ACHN (cell line): ENCODE results near the gene LPAR2.
A peak's percentile ranks its signal among the peaks of the same experiment; 100 is the strongest.
"Not testable (repeated sequence)": the region's sequence is repeated elsewhere in the genome, so short reads cannot be mapped to it uniquely, and the experiment has no call there.

Experiments used
- DNase-seq: peaks from one replicate; pipeline ENCODE4 v3.0.0-alpha.2; 2015
- in situ Hi-C: cut with HindIII; loops from 2 replicates; pipeline ENCODE4 v1.10.0; 2017; ENCODE audit warnings: low sequenced_read_pairs, low pct_ligation_motif_present, low pct_unique_long_range_greater_than_20kb

The LPAR2 gene

DNA sequence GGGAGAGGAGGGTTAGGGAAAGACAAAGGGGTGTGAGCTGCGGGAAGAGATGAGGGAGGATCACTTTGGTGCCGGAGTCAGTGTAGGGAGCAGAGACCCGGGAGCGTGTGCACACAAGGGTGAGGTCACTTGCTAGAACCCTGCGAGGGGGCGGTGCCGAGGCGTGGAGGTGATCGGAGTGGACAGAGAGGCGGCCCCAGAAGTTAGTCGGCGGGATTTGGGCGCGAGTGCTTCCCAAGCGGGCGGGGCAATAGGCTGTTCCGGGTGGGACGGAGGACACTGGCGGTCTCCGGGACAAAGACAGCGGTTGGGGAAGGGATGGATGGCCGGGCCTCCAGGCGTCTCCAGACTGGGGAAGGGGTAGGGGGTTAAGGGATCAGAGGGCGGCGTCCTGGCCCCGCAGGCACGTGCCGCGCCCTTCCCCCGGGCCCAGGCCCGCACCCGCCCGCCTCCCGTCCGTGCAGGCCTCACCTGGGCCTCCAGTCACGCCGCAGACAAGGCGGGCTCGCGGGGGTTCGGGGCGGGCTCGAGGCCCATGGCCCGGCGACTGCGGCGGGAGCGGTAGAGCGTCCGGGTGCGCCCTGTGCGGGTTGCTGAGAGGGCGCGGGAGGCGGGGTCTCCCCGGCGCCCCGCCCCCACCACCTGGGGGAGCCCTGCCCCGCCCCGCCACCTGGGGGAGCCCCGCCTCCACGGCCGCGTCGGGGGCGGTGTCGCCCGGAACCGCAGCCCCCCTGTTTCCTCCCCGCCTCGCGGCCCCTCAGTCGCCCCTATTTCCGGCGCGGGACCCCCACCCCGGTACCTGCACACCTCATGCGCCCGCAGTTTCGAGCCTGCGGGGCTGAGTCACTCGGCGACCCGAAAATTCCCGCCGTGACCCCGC lies at the start of gene LPAR2:
Gene LPAR2 (minus strand): TSS at position 600 of the 880 bp plus-strand sequence. CDS start 945 bp downstream, outside the sequence.
- in situ Hi-C loops = no loop called here
- DNase-seq = peak; percentile 32

DNA sequence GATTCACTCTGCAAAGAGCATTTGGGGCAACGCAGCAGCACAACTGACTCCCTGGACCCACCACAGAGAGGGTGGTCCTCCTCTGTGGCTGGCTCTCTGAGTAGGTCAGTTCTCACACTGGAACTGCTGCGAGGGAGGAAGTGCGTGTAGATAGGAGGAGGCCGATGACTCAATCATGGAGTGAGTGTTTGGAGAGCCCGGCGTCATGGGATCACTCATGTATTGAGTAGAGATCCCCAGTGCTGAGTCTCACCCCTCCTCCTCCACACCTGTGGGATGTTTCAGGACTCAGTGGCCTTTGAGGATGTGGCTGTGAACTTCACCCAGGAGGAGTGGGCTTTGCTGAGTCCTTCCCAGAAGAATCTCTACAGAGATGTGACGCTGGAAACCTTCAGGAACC lies 49.6 kb upstream of the LPAR2 start:
- no peak for DNase-seq
- in situ Hi-C loops = no loop called here

DNA sequence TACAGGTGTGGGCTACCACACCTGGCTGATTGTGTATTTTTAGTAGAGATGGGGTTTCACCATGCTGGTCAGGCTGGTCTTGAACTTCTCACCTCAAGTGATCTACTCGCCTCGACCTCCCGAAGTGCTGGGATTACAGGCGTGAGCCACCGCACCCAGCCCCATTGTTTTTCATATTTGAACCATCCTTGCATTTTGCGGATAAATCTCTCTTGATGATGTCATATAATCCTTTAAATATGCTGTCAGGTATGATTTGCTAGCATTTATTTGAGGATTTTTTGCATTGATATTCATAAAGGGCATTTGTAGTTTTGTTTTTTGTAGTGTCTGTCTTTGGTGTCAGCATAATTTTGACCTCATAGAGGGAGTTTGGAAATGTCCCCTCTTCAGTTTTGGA lies 46.3 kb upstream of the LPAR2 start:
- no peak for DNase-seq
- in situ Hi-C loops = no loop called here

DNA sequence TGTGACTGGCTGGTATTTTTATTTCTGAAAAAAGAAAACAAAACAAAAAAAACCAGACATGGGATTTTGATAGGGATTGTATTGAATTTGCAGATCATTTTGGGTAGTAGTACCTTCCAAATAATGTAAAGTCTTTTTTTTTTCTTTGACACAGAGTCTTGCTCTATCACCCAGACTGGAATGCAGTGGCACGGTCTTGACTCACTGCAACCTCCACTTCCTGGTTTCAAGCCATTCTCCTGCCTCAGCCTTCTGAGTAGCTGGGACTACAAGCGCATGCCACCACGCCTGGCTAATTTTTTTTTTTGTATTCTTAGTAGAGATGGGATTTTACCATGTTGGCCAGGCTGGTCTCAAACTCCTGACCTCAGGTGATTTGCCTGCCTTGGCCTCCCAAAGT lies 44.8 kb upstream of the LPAR2 start:
- in situ Hi-C loops = no loop called here
- no peak for DNase-seq

DNA sequence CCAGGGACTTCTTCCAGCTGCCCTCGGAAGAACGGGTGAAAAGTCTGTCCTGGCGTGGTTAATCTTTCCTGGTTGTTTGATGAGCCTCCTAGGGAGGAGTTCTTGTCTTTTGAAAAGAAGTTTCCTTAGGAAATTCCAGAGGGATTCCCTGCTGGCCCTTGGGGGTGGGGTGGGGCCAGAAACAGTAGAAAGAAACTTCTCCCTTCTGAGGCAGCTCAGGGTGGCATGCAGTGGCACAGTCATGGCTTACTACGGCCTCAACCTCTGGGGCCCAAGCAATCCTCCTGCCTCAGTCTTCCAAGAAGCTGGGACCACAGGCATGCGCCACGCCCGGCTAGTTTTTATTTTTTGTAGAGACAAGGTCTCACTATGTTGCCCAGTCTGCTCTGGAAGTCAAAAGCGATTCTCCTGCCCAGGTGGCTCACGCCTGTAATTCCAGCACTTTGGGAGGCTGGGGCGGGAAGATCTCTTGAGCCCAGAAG lies 42.1 kb upstream of the LPAR2 start:
- DNase-seq = no peak
- in situ Hi-C loops = no loop called here

DNA sequence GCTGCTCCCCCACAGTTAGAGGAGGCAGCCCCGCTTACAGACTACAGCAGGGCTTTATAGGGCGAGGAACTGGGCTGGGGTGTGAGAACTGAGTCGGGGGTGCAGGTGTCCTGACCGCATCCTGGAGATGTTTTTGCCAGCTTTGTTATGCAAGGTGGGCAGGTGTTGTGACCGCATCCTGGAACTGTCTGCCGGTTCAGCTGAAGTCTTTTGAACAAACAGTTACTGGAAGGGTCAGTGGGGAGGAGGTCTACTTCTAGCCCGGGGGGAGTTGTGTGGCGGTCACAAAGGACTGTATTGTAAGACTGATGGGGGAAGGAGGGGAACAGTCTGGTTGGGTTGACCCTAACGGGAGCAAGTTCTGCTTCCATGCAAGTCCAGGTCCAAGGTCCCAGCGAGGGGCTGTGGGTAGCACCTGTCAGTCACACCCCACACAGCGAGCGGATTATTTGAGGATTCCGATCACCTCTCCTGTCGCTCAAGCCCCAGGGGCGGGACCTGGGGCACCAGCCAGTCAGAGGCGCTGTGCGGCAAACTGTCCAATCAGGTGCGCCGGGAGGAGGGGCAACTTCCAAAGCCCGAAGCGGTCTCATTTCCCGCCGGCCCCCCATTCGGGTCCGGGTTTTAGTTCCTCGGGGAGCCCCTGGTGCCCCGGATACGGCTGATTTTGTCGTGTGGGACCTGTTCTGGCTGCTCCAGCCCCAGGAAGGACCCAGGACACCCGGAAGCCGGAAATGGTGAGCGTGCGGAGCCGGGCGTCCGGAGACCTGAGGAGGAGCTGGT lies 40.4 kb upstream of the LPAR2 start, which contains the start of gene ZNF101:
Gene ZNF101 (plus strand): TSS at position 610 of the 783 bp plus-strand sequence. CDS start 125 bp downstream, at position 735.
- in situ Hi-C loops = no loop called here
- DNase-seq = peak; percentile 90

DNA sequence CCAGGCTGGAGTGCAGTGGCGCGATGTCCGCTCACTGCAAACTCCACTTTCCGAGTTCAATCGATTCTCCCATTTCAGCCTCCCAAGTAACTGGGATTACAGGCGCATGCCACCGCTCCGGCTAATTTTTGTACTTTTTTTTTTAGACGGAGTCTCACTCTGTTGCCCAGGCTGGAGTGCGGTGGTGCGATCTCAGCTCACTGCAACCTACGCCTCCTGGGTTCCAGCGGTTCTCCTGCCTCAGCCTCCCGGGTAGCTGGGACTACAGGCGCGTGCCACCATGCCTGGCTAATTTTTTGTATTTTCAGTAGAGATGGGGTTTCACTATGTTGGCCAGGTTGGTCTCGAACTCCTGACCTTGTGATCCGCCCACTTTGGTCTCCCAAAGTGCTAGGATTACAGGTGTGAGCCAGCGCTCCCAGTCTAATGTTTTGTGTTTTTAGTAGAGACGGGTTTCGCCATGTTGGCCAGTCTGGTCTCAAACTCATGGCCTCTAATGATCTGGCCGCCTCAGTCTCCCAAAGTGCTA lies 37.5 kb upstream of the LPAR2 start:
- in situ Hi-C loops, DNase-seq: not testable (repeated sequence)

DNA sequence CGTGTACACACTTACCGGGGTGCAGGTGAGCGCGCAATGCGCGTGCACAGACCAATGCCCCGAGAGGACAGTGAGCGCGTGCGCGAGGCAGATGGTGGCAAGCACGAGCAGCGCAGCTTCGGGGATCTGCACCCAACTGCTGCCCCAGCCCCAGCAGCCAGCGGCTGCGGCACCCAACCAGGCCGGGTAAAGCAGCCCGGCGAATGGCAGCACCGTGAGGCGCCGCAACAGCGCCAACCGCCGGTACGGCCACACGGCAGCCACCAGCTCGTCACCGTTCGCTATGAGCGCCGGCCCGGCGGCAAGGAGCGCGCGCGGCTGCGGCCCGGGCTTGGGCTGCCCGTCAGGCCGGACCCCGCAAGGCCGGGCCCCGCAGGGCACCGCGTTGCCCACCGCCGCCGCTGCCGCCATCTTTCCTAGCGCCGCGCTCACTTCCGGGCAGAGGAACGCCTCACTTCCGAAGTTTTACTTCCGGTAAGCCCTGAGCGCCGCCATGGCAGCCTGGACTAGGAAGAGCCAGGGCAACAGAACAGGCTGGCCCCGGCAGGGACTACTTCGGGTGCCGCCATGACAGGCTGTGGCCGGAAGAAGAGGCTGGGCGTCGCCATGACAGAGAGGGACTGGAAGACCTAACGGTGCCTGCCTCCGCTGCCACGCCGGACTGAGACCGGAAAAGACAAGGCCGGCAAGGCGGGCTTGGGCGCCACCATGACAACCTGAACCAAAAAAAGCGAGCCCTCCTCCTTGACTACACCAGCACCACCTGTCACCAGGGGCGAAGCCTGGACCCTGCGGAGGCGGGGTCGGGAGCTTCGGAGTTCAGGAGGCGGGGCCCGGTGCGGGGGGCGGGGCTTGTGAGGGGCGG lies 35.5 kb upstream of the LPAR2 start, which contains the start of gene ATP13A1:
Gene ATP13A1 (minus strand): TSS at position 421 of the 865 bp plus-strand sequence. CDS start 10 bp downstream, at position 411.
- in situ Hi-C loops = no loop called here
- DNase-seq = peak; percentile 93

DNA sequence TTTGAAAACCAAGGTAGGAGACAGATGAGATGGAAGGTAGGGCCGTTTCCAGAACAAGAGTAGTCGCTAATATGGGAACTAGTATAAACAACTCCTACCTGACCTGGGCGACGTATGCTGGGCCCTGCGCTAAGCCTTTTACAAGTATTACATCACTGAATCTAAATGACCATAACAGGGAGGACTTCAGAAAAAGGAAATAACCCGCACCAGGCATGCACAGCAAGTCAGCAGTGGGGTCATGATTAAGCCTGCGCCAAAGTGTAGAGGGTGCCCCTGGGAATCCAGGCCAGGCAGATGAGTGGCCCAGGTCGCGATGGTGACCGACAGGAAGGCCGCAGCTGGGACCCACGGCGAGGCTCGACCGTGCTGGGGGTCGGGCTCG lies 34.8 kb upstream of the LPAR2 start:
- DNase-seq = no peak
- in situ Hi-C loops = no loop called here

DNA sequence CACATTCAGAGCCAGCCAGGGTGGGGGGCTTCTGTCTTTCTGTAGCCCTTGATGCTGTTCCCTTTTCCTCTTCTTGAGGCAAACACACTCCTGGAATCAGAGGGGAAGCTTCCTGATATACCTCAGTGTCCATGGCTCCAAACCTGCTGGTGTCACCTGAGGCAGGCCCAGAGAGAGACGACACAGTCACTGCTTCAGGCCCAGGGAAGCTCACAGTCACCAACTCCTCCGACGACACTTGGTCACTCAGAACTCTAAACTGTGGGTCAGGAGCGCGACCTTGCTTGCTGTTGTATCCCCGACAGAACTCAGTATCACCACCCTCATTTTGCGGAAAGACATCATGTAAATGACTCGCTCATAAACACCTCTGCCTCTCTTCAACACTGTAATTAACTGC lies 34.3 kb upstream of the LPAR2 start:
- DNase-seq = no peak
- in situ Hi-C loops = no loop called here

DNA sequence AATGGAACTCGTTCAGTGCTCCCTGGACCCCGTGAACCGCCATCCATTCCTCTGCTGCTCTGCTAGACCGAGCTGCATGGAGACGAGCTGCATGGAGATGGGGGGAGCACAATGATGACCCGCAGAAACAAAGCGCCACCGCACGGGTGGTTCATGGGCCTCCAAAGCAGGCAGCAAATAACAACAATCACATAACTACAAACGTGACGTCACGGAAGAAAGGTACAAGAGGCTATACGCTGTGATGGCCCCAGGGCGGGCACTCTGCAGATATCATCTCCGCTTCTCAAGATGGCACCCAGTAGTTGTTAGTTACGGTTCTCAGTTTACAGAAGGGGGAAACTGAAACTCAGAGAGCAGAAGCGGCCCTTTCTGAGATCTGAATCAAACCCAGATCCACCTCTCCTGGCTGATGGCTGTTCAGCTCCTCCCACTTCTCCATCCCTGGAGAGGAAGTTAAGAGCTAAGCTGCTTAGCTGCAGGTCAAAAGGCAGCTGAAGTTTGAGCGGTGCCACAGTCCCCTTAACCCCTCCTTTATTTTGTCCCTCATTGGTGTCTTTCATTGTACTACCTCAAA lies 33.7 kb upstream of the LPAR2 start:
- no peak for DNase-seq

DNA sequence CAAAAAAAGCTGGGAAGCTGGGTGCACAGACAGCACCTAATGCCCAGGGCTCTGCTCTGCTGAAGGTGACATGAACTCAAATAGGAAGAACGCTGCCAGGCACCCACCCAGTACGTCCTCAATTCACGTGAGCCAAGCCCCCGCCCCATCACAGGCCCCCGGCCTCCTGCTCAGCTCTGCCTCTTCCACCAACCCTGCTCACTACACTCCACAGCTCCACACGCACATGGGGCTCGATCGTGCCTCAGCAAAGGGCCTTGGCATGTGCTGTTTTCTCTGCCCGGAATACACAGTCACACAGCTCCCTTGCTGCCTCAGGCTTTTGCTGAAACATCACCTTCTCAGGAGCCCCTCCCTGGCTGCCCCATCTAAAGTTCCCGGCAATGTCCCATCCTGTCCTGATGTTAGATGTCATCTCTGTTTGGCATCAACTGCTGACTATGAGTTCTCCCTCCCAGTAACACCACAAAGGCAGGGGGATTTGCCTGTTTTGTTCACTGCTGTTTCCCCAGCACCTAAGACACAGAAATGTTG lies 33.2 kb upstream of the LPAR2 start:
- DNase-seq = no peak
- in situ Hi-C loops = no loop called here

More for the DNA sequence above, 33.7 kb upstream of the LPAR2 start:
- in situ Hi-C loops = no loop called here

DNA sequence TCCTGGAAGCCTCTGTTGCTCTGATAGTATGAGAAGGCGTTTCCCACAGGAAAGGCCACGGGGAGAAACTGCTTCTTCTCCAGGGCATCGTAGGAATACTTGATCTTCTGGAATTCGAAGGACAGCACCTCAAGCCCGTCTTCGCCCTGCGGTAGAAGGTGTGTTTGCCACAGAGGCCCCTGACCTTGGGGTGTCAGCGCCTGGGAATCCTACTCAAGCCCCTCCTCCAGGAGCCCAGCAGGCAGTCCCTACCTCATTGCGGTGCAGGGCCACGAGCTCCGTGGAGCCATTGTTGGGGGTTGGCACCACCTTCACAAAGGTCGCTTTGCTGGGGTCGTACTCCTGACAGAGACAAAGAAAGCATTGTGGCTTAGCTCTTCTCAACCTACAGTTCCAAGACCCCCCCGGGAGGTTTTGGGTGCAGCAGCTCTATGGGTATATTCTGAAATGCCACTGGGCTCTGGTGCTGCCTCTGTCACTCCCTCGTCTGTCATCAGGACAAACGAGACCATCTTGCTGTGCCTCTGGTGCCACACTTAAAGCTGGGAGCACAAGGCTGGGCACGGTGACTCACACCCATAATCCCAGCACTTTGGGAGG lies 31.7 kb upstream of the LPAR2 start:
- in situ Hi-C loops = no loop called here
- DNase-seq = no peak

DNA sequence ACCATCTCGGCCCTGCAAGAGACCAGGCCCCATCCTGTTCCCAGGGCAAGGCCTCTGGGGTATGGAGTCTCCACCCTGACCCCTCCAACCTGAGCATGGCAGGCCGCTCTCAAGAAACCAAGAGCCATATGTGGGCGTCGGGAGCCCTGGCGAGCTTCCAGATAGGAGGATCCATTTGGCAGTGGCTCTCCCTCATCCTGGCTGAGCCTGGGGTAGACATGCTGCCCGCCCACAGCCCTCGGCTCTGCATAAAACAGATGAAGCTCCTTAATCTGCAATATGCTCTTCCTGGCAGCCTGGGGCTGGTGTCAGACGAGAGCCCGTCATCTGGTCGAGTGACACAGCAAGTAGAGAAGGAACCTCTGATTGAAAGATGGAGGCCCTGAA lies 29.4 kb upstream of the LPAR2 start:
- DNase-seq = no peak
- in situ Hi-C loops = no loop called here

DNA sequence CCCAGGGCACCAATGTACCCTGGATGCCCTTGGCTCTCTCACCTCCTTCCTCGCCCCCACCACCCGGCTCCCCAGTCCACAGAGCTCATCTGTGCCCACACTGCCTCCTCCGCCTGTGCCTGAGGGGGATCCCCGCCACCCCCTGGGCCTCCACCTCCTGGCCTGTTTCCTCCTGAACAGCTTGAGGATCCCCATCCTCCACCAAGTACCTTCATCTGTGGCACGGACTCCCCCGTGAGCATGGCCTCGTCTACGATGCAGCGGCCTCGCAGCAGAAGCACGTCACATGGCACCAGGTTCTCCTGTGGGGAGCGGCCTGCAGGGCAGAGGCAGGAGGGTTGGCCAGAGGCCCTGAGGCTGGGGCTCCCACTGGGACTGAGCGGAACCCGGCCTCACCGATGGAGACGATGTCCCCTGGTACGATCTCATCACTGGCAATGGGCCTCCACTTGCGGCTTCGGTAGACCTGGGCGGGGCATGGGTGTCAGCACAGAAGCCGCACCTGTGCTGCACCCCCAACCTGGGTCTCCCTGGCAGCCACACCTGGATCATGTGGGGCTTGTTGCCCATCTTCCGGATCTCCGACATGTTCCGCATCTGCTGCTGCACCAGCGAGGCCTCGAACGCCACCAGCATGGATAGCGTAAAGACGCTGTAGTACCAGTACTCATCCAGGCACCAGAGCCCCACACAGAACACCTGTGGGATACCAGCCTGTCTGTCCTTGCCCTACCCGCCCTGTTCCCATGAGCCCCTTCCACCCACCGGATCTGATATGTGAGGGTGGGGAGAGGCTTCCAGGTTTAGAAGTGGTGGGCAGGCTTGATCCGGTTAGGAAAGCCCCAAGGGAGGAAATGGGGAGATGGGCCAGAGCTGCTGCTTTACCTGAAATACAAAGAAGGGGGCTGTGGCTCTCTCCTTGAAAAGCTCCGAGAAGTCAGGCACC lies 28.7 kb upstream of the LPAR2 start:
- in situ Hi-C loops = no loop called here
- no peak for DNase-seq

DNA sequence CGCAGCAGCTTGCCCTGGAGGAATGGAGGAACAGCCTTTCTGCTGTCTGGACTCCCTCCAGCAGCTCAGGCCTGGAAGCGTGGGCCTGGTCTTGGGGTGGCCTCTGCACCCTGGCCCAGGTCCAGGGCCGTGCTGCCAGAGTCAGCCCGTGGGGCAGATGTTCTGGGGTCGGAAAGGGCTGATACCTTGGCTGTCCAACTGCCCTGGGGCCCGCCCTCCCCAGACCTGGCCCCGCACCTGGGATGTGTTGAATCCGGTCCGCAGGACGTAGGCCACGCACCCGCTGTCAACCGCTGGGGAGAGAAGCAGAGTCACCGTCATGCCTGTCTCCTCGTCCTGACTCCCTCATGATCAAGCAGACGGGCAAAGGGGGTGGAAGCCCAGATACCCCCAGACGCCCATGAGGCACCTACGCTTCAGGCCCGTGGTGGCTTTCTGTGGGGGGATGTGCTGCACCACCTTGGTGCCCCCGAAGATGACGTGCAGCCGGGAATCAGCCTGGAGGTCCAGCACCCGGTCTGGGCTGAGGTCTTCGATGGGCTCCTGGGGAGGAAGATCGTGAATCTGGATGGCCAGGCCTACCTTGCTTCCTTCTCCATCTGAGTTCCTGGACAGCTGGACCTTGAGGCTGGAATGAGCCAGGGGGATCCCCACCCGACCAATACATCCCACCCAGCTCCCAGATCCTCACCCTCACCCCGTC lies 27.8 kb upstream of the LPAR2 start:
- in situ Hi-C loops = no loop called here

More for the DNA sequence above, 27.8 kb upstream of the LPAR2 start:
- DNase-seq = no peak
